ENCODE results near the gene GPR149.

GRCh38 chr3:154324919-154325318, 105.1 kb downstream of the GPR149 start:
- TF ChIP-seq CTCF (IDR thresholded peaks at IDR 0.05; ENCODE audit: low read depth, low read length) (no peak), EZH2phosphoT487 (IDR thresholded peaks at IDR 0.05; ENCODE audit: low read depth) (no peak)
